Activated CD4-positive, alpha-beta T cell treated with anti-CD3 and anti-CD28 coated beads, Interleukin-2, amount 50 U/mL, for 48 hours (primary cell): ENCODE results near the gene AWAT2.
"Not testable (repeated sequence)": the region's sequence is repeated elsewhere in the genome, so short reads cannot be mapped to it uniquely, and the experiment has no call there.

ENCODE experiments used
- DNase-seq, 2 experiments: peaks; one replicate each; pipeline ENCODE4 v3.0.0-alpha.2; 2020

AWAT2 gene

DNA sequence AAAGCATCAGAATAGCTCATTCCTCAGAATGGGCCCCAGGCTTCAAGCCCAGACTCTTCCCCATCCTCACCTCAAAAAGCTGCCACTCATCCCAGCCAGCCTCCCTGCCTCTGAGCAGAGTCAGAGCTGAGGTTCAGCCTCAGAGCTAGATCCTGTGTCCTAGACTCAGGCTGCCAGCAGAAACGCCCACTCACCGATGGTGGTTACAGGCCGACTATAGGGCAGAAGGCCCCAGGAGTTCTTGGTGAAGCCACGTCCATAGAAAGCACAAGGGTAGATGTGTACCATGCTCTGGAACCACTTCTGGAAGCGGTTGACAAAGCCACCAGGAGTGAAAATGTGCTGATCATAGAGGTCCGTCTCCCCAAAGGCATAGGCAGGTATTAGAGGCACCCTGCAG is 7.7 kb downstream of the AWAT2 start:
- DNase-seq = no peak

DNA sequence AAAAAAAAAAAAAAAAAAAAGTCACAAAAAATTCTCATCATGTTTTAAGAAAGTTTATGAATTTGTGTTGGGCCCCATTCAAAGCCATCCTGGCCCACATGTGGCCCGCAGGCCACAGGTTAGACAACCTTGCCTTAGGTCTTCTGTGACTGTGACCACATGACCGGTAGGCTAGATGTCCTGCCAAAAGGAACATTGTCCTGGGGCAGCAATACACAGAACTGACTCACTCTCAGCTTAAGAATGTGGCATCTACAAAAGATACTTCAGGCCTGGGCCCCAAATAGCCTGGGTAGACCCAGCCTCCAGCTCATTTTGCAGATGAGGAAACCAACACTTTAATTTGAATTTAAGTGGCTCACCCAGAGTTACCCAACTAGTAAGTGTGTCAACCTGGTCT is 10.0 kb downstream of the AWAT2 start:
- DNase-seq = no peak

DNA sequence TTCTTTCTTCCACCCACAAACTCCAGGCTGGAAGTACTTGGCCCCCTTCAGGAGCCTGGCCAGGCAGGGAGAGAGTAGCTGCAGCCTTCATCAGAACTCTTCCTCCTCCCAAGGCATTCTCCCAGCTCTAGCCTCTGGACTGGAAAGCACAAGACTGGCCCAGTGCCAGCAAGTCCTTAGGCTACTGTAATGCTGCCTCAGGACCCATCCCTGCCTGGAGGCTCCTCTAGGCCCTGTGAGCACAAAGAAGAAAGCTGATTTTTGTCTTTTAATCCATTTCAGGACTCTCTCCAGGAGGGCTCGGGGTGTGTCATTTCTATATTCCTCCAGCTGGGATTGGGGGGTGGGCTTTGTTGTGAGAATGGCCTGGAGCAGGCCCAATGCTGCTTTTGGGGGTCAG is 10.8 kb downstream of the AWAT2 start:
- no peak for DNase-seq

- DNase-seq = no peak
These were observed 11.2 kb downstream of the AWAT2 start for GRCh38 chrX:70038515-70038914.

DNA sequence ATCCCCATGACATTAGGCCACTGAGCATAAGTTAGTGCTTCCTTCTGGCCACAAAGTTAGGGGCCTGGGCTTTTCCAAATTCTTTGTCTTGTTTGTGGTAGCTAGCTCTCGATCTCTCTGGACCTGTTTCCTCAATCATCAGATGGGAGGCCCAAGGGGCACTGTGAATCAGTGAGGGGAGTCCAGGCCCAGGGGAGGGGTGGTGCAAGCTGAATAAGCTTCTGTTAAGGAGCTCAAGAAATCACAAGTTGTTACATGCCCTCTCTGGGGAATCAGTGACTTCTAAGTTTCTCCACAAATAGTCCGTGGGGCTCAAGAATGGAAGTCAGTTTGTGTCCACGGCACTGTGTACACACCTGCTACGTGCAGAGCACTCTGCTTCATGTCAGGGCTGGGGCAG is 15.1 kb downstream of the AWAT2 start:
- DNase-seq = no peak

DNA sequence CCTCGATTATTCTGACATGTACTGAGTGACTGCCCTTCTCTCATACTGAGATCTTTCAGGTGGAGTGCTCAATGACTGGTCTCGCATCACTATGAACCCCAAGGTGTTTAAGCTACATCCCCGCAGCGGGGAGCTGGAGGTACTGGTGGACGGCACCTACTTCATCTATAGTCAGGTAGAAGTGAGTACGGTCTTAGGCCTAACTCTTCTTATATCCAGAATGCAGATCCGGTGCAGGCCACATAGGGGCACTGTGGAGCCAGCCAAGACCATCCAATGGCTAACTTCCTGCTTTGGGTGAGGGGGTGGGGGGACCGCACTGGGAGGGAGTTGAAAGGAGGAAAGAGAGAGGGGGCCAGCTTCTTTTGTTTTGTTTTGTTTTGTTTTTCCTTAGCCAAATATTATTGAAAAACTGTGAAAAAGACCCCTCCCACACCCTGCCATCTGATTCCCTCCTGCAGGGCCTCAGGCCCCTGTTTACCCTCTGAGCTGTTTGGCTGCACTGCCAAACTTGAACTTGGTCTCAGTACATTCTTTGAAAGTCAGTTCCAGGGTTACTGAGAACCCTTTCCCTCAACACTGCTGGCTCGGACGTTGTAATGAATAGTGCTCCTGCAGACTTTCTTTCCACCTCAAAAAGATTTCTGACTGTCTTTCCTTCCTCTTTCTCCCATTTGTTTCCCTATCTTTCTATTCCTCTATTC is 16.2 kb downstream of the AWAT2 start:
- DNase-seq = peak; percentile 28 to 47

DNA sequence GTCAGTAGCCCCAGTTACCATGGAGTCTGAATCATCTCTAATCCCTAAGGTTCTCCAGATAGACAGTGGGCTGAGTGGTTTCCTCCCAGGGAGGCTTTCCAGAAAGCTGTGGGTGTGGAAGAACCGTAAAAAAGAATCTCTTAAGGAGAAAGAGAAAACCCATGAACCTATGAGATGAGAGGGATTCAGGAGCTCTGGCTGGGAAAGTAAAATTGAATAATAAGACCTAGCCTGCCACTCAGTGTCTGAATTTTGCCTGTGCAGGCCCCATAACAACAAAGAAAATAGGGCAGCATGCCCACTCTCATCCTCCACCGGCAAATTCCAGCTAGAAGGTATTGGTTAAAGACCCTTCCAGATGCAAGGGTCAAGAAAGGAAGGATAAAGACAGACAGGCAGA is 16.9 kb downstream of the AWAT2 start:
- no peak for DNase-seq

- peak; percentile 15 to 39 for DNase-seq
These were observed 19.4 kb downstream of the AWAT2 start for GRCh38 chrX:70030301-70030767.

GRCh38 chrX:70029863-70030262 is 19.9 kb downstream of the AWAT2 start:
- no peak for DNase-seq

DNA sequence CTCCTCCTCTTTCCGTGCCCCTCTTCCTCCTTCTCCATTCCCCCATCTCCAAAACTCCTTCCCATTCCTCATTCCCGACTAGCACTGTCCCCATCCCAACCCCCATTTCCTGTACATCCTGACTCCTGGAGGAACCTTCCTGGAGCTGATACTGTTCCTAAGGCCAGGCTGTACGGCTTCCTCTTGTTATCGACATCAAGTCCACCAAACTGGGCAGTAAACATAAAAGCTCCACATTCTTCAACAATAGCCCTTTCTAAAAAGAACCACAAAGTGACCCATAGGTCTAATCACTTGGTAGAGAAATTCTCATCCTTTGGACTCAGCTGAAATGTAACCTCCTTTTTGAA is 22.9 kb downstream of the AWAT2 start:
- DNase-seq = no peak

DNA sequence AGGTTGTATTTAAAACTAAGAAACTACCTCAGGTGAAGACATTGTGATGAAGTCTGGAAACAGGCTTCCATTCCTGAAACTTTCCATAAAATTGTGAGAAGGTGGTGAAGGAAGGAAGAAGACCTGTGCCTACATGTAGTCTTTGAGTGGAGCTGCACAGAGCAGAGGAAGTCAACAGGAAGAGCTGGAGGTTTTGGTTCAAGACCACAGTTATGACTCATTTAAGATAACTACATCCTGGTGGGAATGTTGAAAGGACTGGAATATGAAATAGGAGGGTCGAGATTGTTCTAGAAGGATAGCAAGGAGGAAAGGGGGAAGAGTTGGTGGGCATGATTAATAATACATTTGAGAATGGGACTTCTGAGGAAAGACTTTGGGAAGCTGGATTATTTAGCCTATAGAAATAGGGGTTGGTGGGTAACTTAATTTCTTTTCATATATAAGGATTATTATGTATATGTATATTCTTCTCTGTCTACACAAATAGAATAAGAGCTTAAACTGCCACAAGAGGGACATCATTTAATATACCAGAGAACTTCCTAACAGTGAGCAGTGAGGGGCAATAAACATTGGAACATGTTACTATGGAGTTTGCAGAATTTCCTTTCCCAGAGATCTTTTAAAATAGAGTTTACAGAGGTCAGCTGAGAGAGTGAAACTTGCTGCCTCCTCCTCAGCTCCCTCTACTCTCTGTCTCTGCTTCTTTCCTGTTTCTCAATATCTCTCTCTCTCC is 23.5 kb downstream of the AWAT2 start:
- no peak for DNase-seq

DNA sequence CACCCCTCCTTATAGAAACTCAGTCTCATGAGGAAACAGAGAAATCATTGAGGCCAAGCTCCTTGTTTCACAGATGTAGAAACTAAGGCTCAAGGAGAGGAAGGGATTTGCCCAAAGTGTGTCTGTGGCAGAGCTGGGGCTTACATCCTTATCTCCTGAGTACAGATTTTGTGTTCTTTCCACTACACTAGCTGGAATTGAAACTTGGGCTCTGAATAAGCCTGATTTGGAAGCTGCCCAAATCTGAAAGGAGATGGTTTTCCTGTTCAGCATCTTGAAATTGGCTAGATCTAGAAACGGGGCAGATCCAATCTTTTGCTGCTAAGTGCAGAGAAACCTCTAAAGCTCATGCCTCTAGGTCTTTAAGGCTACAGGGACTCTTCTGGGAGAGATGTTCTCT is 24.3 kb downstream of the AWAT2 start:
- no peak for DNase-seq

DNA sequence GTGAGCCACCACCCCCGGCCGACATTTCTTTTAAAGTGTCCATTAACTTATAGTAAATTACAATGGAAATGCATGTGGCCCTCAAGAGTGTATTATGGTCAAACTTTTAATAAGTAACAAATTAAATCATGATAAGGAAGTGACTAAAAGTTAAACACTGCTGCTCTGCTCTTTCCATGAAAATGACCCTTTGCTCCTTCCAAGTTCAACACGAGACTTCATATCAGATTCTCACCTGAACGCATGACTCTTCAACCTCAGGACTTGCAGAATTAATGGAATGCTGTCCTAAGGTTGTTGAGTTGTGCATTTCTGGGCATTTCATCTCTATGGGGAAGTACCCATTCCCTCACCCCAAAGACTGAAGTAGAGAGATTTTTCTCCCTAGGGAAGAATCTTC is 27.1 kb downstream of the AWAT2 start:
- no peak for DNase-seq

DNA sequence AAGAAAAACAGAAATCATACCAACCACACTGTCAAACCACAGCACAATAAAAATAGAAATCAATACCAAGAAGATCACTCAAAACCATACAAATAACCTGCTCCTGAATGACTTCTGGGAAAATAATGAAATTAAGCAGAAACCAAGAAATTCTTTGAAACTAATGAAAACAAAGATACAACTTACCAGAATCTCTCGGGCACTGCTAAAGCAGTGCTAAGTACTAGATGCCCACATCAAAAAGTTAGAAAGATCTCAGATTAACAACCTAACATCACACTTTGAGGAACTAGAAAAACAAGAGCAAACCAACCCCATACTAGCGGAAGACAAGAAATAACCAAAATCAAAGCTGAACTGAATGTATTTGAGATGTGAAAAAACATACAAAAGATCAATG is 33.2 kb downstream of the AWAT2 start:
- DNase-seq = no peak

GRCh38 chrX:70013466-70014381 is 36.0 kb downstream of the AWAT2 start:
- DNase-seq = no peak

- no peak for DNase-seq
These were observed 37.0 kb downstream of the AWAT2 start for GRCh38 chrX:70012756-70013155.

GRCh38 chrX:70009970-70010369 is 39.8 kb downstream of the AWAT2 start:
- DNase-seq = no peak

GRCh38 chrX:70009049-70009448 is 40.7 kb downstream of the AWAT2 start:
- no peak for DNase-seq

DNA sequence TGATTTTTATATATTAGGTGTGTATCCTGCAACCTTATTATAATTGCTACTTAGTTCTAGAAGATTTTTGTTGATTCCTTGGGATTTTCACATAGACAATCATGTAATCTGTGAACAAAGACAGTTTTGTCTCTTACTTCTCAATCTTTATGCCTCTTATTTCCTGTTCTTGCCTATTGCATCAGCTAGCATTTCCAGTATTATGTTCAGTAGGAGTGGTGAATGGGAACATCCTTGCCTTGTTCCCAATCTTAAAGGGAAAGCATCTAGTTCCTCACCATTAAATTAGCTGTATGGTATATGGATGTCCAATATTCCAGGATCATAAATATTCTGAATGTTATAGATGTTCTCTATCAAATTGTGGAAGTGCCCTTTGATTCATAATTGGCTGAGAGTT is 41.8 kb downstream of the AWAT2 start:
- DNase-seq = no peak

- DNase-seq = no peak
These were observed 47.9 kb downstream of the AWAT2 start for GRCh38 chrX:70001708-70002341.

GRCh38 chrX:70001269-70001668 is 48.5 kb downstream of the AWAT2 start:
- no peak for DNase-seq

DNA sequence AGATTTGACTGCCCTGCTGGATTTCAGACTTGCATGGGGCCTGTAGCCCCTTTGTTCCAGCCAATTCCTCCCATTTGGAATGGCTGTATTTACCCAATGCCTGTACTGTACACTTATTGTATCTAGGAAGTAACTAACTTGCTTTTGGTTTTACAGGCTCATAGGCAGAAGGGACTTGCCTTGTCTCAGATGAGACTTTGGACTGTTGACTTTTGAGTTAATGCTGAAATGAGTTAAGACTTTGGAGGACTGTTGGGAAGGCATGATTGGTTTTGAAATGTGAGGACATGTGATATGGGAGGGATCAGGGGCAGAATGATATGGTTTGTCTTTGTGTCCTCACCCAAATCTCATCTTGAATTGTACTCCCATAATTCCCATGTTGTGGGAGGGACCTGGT is 51.4 kb downstream of the AWAT2 start:
- DNase-seq = not testable (repeated sequence)

DNA sequence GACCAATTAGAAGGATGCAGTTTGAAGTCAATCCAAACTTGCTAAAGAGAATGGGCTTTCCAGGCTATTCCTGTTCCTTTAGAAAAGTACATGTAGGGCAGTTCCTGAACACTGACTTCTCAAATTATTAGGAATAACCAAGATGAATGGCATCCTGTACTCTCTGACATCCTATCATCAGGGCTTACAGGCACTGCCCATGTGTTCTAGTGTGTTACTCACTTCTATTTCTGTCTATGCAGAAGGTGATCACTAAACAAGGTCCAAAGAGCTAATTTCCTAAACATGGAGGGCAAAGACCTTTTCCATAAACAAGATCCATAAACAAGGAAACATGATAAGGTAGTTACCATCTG is 53.6 kb downstream of the AWAT2 start:
- DNase-seq = no peak
